ENCODE data around the gene ZNF789.
"Not testable (repeated sequence)": the region's sequence is repeated elsewhere in the genome, so short reads cannot be mapped to it uniquely, and the experiment has no call there.

The ZNF789 gene

GRCh38 chr7:99499371-99499720 is 26.7 kb downstream of the ZNF789 start:
- TF ChIP-seq ZFX (IDR thresholded peaks at IDR 0.05), result no peak
- TF ChIP-seq, protein P1, sequence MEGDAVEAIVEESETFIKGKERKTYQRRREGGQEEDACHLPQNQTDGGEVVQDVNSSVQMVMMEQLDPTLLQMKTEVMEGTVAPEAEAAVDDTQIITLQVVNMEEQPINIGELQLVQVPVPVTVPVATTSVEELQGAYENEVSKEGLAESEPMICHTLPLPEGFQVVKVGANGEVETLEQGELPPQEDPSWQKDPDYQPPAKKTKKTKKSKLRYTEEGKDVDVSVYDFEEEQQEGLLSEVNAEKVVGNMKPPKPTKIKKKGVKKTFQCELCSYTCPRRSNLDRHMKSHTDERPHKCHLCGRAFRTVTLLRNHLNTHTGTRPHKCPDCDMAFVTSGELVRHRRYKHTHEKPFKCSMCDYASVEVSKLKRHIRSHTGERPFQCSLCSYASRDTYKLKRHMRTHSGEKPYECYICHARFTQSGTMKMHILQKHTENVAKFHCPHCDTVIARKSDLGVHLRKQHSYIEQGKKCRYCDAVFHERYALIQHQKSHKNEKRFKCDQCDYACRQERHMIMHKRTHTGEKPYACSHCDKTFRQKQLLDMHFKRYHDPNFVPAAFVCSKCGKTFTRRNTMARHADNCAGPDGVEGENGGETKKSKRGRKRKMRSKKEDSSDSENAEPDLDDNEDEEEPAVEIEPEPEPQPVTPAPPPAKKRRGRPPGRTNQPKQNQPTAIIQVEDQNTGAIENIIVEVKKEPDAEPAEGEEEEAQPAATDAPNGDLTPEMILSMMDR (conservative IDR thresholded peaks at IDR 0.05), result no peak
- peak overlapping the region; percentile 72 for H3K27ac ChIP-seq

GRCh38 chr7:99499721-99500636 is 27.3 kb downstream of the ZNF789 start, which contains the start of gene ZNF394:
ZNF394 (minus strand) TSS chr7:99500281; CDS start chr7:99500093, 188 bp downstream.
- H3K27ac ChIP-seq, result peak within 1 kb of the TSS; percentile 72
- TF ChIP-seq ZFX (IDR thresholded peaks at IDR 0.05), result peak; percentile 62; the same call in 1 of the 2 replicates
- TF ChIP-seq, protein P1 (conservative IDR thresholded peaks at IDR 0.05), result no peak

DNA sequence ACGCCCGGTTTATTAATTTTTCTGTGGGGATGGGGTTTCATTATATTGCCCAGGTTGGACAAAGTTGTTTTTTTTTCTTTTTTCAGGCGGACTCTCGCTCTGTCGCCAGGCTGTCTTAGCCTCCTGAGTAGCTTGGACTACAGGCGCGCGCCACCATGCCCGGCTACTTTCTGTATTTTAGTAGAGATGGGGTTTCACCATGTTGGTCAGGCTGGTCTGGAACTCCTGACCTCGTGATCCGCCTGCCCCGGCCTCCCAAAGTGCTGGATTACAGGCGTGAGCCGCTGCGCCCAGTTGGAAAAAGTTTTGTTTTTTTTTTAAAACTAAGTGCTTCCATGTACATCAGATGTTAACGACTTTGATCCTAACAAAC is 27.9 kb downstream of the ZNF789 start:
- TF ChIP-seq ZFX (IDR thresholded peaks at IDR 0.05), result no peak
- TF ChIP-seq, protein P1 (conservative IDR thresholded peaks at IDR 0.05), result no peak
- H3K27ac ChIP-seq, result peak overlapping the region; percentile 72

DNA sequence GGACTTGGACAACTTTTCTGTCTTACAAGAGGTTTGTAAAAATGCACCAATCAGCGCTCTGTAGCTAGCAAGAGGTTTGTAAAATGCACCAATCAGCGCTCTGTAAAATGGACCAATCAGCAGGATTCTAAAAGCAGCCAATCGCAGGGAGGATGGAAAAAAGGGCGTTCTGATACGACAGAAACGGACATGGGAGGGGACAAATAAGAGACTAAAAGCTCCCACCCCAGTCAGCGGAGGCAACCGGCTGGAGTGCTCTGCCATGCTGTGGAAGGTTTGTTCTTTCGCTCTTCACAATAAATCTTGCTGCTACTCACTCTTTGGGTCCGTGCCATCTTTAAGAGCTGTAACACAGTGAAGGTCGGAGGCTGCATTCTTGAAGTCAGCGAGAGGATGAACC is 28.5 kb downstream of the ZNF789 start:
- H3K27ac ChIP-seq, result not testable (repeated sequence)

DNA sequence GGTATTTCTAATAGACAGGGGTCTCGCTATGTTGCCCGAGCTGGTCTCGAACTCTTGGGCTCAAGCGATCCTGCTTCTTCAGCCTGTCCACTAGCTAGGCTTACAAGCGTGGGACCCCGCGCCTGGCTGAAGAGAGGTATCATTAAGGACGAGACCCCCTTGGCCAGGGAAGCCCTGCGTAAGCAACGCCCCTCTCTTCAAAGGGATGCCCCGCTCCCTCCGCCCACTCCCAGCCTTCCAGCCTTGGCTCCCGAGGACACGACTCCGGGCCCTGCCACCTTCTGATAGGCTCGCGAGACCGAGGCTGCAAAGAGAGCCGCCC is 31.6 kb downstream of the ZNF789 start:
- no peak for TF ChIP-seq ZFX (IDR thresholded peaks at IDR 0.05)
- TF ChIP-seq, protein P1 (conservative IDR thresholded peaks at IDR 0.05), result no peak
- H3K27ac ChIP-seq, result peak overlapping the region; percentile 71

DNA sequence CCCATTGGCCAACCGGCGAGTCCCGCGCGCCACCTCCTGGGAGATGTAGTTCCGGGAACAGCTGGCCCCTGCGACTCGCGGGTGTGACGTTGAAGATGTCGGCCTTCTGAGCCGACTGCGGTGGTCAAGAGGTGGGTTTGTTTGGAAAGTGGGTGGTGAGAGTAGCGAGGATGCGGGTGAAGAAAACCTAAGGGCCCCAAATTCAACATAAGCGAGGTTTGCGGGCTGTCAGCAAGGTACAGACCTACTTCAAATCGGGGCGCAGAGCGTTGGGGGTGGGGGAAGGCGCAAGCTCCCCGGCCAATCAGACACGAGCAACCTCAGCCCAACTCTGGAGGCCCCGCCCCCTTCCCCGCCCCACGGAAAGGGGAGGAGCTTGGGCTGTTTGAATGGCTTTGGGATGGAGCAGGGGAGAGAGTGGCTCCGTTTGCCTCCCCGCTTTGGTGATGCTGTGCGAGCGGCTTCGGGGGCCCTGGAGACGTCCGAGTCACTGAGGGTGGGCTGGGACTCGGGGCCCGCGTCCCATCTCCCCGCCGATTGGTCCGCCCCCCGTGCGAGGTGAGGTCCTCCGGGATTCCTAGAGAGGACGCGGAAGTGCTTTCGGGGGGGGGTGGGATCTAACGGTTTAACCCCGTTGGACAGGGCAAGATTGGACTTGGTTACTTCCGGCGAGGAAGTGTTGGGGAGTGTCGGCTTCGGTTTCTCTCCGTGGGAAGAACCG is 32.1 kb downstream of the ZNF789 start, which contains the start of gene ZKSCAN5:
Gene ZKSCAN5, plus strand, starts transcription at position 60 of the 721 bp plus-strand sequence. CDS start 1,383 bp downstream, outside the sequence.
- no peak for TF ChIP-seq ZFX (IDR thresholded peaks at IDR 0.05)
- TF ChIP-seq, protein P1 (conservative IDR thresholded peaks at IDR 0.05), result no peak
- peak within 1 kb of the TSS; percentile 71 for H3K27ac ChIP-seq

- peak overlapping the region; percentile 71 for H3K27ac ChIP-seq
- TF ChIP-seq ZFX (IDR thresholded peaks at IDR 0.05), result no peak
- TF ChIP-seq, protein P1 (conservative IDR thresholded peaks at IDR 0.05), result no peak
Observed at GRCh38 chr7:99505324-99505662, 32.6 kb downstream of the ZNF789 start.
